Lung (tissue), 12 donors: ENCODE measurements around the gene CYP2S1. TPM values are rescaled to one million over a fixed set of nuclear protein-coding genes. Genes with fewer than 3 reads are reported as not detected.

Source experiments
- ATAC-seq: fragments of 200-7000 bp; cut with Tn5 transposase; one replicate; pipeline ENCODE4 v1.9.1; 2020; ENCODE audit warnings: moderate number of reproducible peaks; ENCODE audit not compliant: insufficient read depth, low FRiP score
- DNase-seq, 3 donors: peaks; one replicate each; pipeline ENCODE4 v3.0.0-alpha.2; 2013 to 2017
- H3K27ac ChIP-seq, 2 donors: one replicate each; pipeline ENCODE4 v1.5.1; 2013; ENCODE audit warnings: mild to moderate bottlenecking in 2 of 2, moderate library complexity in 2 of 2, control low read depth in 1 of 2, inconsistent platforms in 1 of 2, low read depth in 1 of 2, low read length in 1 of 2
- H3K27me3 ChIP-seq, 3 donors: one replicate each; pipeline ENCODE4 v1.5.1; 2013; ENCODE audit warnings: low read length in 2 of 3; ENCODE audit not compliant: control insufficient read depth in 3 of 3, insufficient read depth in 3 of 3
- H3K36me3 ChIP-seq, 4 donors: one replicate each; pipeline ENCODE4 v1.5.1; 2013; ENCODE audit warnings: low read length in 4 of 4, mild to moderate bottlenecking in 1 of 4, moderate library complexity in 1 of 4; ENCODE audit not compliant: control insufficient read depth in 4 of 4, insufficient read depth in 4 of 4
- H3K4me1 ChIP-seq, 5 donors: one replicate each; pipeline ENCODE4 v1.5.1; 2013; ENCODE audit warnings: low read length in 5 of 5, mild to moderate bottlenecking in 2 of 5, moderate library complexity in 1 of 5; ENCODE audit not compliant: control insufficient read depth in 5 of 5, insufficient read depth in 5 of 5
- H3K4me3 ChIP-seq: one replicate; pipeline ENCODE4 v1.5.1; 2013; ENCODE audit warnings: mild to moderate bottlenecking, control low read depth, moderate library complexity
- H3K9ac ChIP-seq, 2 donors: one replicate each; pipeline ENCODE4 v1.5.1; 2013; ENCODE audit warnings: low read length in 2 of 2, control low read depth in 1 of 2; ENCODE audit not compliant: insufficient read depth in 1 of 2
- H3K9me3 ChIP-seq, 4 donors: one replicate each; pipeline ENCODE4 v1.5.1; 2013; ENCODE audit warnings: low read length in 3 of 4, mild to moderate bottlenecking in 1 of 4, moderate library complexity in 1 of 4; ENCODE audit not compliant: control insufficient read depth in 4 of 4, insufficient read depth in 3 of 4
- WGBS, 2 donors: extraction: QIAGEN DNeasy Blood & Tissue Kit; methylation state at CpG; one replicate each; pipeline ENCODE4 v1.1.7; 2013; 5-methylcytosine and 5-hydroxymethylcytosine counted together
- polyA plus RNA-seq, 2 donors: library from polyadenylated mRNA; stranded (reverse); fragments of 200-250 nt; gene quantifications; one replicate each; pipeline ENCODE4 v1.2.1, GENCODE V29; 2013
- total RNA-seq, 2 donors: library from RNA; depleted of rRNA in 1 of 2; stranded (reverse); fragments of >200 nt in 1 of 2; gene quantifications; one replicate each; pipeline ENCODE4 v1.2.1, GENCODE V29; 2014 to 2021
- TF ChIP-seq, protein P1 (sequence below): IDR thresholded peaks from 2 replicates; pipeline ENCODE4 v1.5.1; 2012; ENCODE audit warnings: mild to moderate bottlenecking; ENCODE audit errors: control extremely low read depth, extremely low read depth
- donor health status: control.
- donor health status: control.
- donor health status: Bipolar disorder and iron deficiency.
- donor health status: healthy.
- donor health status: DM: yes; HTN: yes; CAD: no.

The CYP2S1 gene
- total and polyA plus RNA-seq, 4 donors, result 5.2 to 13.2 (median 7.5) TPM

GRCh38 chr19:41194157-41194552 lies 1.1 kb downstream of the CYP2S1 start:
- TF ChIP-seq, protein P1, sequence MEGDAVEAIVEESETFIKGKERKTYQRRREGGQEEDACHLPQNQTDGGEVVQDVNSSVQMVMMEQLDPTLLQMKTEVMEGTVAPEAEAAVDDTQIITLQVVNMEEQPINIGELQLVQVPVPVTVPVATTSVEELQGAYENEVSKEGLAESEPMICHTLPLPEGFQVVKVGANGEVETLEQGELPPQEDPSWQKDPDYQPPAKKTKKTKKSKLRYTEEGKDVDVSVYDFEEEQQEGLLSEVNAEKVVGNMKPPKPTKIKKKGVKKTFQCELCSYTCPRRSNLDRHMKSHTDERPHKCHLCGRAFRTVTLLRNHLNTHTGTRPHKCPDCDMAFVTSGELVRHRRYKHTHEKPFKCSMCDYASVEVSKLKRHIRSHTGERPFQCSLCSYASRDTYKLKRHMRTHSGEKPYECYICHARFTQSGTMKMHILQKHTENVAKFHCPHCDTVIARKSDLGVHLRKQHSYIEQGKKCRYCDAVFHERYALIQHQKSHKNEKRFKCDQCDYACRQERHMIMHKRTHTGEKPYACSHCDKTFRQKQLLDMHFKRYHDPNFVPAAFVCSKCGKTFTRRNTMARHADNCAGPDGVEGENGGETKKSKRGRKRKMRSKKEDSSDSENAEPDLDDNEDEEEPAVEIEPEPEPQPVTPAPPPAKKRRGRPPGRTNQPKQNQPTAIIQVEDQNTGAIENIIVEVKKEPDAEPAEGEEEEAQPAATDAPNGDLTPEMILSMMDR, result no peak
- no peak for DNase-seq
- Histone ChIP-seq H3K9ac (no peak overlapping the region), H3K27me3 (peaks cover 0 to 18% (median 13%) of the 10 kb centered on the region in 3 donors), H3K36me3 (no peaks in the 10 kb centered on the region), H3K4me1 (peaks cover 0 to 6% (median 0%) of the 10 kb centered on the region in 5 donors), H3K9me3 (no peaks in the 10 kb centered on the region), H3K27ac (no peak overlapping the region), H3K4me3 (no peak overlapping the region)
- ATAC-seq, result no peak
- 22 to 39% methylated on average over 6 of the region's 6 CpGs for WGBS, 2 donors

DNA sequence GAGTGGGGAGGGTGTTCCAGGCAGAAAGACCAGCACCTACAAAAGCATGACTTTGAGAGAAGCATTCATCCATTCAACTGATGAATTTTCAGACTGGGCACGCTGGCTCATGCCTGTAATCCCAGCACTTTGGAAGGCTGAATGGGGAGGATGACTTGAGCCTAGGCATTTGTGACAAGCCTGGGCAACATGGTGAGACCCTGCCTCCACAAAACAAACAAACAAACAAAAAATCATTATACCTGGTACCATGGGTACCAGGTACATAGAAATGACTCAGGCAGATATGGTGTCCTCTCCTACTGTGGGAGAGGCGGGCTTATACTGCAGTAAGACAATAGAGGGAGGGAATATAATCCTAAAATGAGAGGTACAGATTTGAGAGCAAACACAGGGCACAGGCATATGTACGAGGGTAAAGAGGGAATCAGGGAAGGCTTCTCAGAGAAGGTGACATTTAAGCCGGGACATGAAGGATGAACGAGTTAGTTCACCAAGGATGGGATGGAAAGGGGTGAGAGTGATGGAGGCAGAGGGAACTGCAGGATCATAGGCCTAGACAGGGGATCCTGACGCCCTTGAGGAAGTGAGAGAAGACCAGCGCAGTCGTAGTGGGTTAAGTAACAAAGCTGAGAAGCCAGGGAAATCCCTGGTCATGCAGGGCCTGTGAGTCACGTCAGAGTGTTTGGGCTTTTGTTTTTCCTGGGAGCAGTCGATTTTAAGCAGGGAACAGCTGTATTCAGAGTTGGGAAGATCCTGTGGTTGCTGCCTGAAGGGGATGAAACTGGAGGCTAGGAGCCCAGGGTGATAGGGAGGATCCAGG lies 2.9 kb downstream of the CYP2S1 start:
- peaks cover 0 to 6% (median 0%) of the 10 kb centered on the region in 5 donors for H3K4me1 ChIP-seq
- no peak overlapping the region for H3K4me3 ChIP-seq
- no peak for ATAC-seq
- H3K36me3 ChIP-seq, result no peaks in the 10 kb centered on the region
- H3K27ac ChIP-seq, result no peak overlapping the region
- no peak overlapping the region for H3K9ac ChIP-seq
- peaks cover 0 to 18% (median 9%) of the 10 kb centered on the region in 3 donors for H3K27me3 ChIP-seq
- DNase-seq, result no peak
- 68 to 73% methylated on average over 10 of the region's 10 CpGs for WGBS, 2 donors
- TF ChIP-seq, protein P1, result no peak
- H3K9me3 ChIP-seq, result no peaks in the 10 kb centered on the region

- H3K4me1 ChIP-seq, result peaks cover 0 to 3% (median 0%) of the 10 kb centered on the region in 5 donors
- TF ChIP-seq, protein P1, result no peak
- H3K27me3 ChIP-seq, result peaks cover 0 to 4% (median 0%) of the 10 kb centered on the region in 3 donors
- no peak overlapping the region for H3K4me3 ChIP-seq
- H3K27ac ChIP-seq, result no peak overlapping the region
- no peaks in the 10 kb centered on the region for H3K36me3 ChIP-seq
- no peak for DNase-seq
- WGBS, 2 donors, result 87 to 90% methylated on average over 11 of the region's 11 CpGs
- no peak overlapping the region for H3K9ac ChIP-seq
- H3K9me3 ChIP-seq, result no peaks in the 10 kb centered on the region
- no peak for ATAC-seq
Measured at GRCh38 chr19:41198559-41198958, 5.5 kb downstream of the CYP2S1 start.
